Stimulated activated CD8-positive, alpha-beta memory T cell treated with anti-CD3 and anti-CD28 coated beads, Interleukin-7, amount 100 ng/mL, for 48 hours (primary cell): ENCODE data around the gene SRGAP3.

ENCODE experiments used
- DNase-seq, 2 donors: peaks; one replicate each; pipeline ENCODE4 v3.0.0-alpha.2; 2020; ENCODE audit warnings: low read depth in 1 of 2; ENCODE audit errors: extremely low read depth in 1 of 2

The SRGAP3 gene

GRCh38 chr3:9030034-9030433 lies 219.4 kb downstream of the SRGAP3 start:
- no peak for DNase-seq

DNA sequence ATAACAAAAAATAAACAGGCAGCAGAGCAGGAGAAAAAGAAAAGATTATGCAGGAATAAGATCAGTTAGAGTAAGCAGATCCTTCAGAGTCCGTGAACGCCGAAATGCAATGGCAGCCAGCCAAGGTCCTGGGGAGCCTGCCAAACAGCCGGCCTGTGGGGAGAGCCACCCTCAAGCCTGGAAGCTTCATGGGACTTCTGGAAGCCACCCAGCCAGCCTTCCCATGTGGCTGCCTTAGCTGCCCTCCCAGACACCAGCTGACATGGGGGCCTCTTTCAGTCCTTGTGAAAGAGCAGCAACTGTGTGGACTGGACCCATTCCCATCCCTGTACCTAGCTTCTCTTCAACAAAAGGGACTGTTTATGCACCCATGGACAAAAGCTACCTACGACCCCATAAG lies 221.3 kb downstream of the SRGAP3 start:
- DNase-seq, result no peak

GRCh38 chr3:9026320-9027045 lies 223.0 kb downstream of the SRGAP3 start:
- no peak for DNase-seq

DNA sequence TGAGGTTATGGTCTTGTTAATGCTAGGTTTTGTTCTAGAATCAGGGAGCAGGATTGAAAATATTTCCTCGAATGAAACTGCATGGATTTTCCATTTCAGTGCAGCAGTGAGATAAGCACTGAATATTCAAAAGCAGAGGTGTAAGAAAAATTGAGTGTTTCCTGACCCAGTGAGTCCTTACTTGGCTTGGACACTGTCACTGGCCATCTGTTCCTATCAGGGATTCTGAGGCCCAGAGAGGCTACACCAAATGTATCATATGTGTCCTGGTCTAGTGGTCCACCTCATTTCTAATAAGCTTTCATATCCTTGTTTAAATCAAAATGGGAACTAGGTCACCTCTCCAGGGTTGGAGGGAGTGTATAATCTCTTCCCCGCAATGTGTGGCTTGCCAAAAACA lies 225.1 kb downstream of the SRGAP3 start:
- DNase-seq, result no peak

GRCh38 chr3:9023226-9023590 lies 226.2 kb downstream of the SRGAP3 start:
- no peak for DNase-seq

- no peak for DNase-seq
These were observed 226.9 kb downstream of the SRGAP3 start for GRCh38 chr3:9022305-9023225.

GRCh38 chr3:9021271-9022009 lies 228.0 kb downstream of the SRGAP3 start:
- no peak for DNase-seq

DNA sequence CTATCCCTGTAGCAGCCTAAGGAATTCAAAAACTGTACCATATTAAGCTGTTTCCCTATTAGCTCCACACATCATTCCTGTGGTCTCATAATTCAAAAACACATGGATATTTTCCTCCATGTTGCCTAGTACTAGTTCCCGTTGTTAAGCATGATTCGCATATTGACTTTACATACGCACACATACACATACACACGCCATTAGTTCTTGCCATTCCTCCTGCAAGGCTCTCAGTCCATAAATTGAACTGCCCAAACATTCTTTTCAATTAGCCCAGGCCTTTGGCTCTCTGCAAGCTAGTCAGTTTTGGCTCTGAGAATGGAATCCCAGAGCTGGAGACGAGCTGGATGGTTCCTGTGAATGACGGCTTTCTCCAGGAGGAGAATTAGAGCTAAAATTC lies 229.0 kb downstream of the SRGAP3 start:
- DNase-seq, result no peak

DNA sequence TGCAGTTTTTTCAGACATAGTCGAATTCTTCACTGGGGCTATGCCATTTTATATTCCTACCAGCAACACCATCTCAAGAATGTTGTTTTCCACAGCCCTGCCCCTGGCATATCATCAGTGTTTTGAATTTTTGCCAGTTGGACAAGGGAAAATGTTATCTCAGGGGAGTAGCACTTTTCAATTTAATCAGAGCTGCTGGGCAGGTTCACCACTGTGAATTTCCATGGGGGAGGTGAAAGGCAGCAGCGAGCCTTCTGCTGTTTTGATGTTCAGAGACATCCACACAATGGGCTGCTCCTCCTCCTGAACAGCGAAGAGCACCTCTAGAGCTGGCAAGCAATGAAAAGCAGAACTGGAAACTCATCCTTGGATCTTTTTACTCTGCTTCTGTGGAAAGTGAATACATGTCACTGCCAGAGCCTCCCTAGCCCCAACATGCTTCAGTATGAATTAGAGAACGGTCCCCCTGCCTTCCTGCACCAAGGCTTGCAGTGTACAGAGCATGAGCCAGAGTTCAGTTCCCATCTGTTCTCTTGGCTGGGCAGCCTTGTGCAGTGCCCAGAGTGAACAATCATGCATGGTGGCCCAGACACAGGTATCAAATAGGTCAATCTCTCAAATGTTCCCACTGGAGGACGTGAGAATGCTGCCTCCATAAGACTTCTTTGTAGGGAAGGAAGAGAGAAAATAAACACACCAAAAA lies 230.0 kb downstream of the SRGAP3 start:
- DNase-seq, result no peak

- DNase-seq, result no peak
These were observed 234.2 kb downstream of the SRGAP3 start for GRCh38 chr3:9015250-9015649.

DNA sequence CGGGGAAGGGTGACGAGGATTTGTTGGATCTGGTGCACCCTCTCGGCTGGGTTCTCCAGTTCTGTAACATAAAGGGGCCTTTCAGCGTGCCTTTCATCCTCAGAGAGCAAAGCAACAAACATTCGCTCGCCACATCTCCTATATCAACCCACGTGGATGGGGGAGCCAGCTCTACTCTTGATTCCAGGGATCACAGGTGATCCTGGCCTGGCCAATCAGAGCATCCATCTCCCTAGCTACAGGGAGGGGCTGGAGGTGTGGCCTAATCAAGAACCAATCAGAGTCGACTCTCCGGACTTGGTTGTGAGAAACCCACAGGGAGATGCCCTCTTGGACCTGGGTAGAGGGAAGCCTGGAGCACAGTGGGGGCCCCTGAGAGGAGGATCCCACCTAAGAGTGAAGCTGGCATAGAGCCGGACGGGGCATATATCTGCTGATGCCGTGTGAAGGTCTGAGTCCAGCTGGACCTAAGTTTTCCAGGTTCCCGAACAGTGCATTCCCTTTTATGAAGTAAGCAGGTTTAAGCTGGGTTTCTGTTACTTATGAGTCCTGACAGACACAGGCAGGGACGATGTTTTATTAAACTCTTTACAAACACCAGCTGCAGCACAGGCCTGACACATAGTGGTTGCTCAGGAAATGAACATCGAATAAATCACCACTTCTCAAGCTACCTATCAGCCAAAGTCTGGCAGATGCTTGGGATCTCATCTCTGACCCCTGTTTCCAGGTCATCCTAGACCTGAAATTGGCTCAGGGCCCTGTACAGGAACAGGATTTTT lies 235.5 kb downstream of the SRGAP3 start:
- no peak for DNase-seq

GRCh38 chr3:9012521-9012920 lies 236.9 kb downstream of the SRGAP3 start:
- DNase-seq, result no peak

DNA sequence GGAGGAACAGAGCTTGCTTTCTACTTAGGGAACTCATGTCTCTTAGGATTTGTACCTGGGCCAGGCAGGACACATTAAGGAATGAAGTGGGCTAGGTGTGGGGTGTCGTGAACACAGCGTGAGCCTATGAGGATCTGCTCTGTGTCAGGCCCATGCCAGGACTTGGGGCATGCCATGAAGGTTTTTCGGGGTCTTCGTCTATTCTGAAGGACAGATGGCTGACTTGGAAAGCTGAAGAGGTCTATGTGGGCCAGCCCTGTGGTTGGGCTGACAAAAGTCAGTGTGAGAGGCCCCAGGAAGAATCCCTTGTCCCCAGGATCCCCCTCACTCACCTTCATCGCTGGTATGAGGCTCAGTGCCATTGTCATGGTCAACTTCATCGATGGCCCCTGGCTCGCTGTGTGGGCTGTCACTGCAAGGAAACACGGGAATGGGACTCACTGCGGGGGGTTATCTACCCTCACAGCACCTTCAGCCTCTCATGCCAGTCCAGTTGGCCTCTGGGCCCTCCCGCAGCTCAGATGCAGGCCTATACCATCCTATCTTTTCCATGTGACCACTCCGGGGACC lies 239.4 kb downstream of the SRGAP3 start:
- DNase-seq, result no peak

GRCh38 chr3:9008550-9009255 lies 240.7 kb downstream of the SRGAP3 start:
- no peak for DNase-seq

GRCh38 chr3:9007928-9008327 lies 241.5 kb downstream of the SRGAP3 start:
- no peak for DNase-seq

DNA sequence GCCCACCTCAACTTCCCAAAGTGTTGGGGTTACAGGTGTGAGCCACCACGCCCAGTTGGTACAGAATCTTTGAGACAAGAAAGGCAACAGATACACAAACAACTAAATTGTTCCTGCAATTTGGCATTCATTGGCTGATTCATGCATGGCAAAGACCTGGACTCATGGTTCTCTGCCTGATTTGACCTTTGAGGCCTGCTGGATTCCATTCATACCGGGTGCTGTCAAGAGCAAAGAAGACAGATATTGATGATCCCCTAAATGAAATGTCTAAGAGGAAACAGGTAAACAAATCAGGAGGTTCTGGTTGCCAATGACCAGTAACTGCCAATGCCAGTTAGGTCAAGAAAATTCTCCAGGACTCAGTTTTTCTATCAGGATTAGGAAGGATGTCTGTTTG lies 242.2 kb downstream of the SRGAP3 start:
- DNase-seq, result no peak

- no peak for DNase-seq
These were observed 249.4 kb downstream of the SRGAP3 start for GRCh38 chr3:9000041-9000440.

- DNase-seq, result no peak
These were observed 252.3 kb downstream of the SRGAP3 start for GRCh38 chr3:8997151-8997550.

- DNase-seq, result no peak
These were observed 252.7 kb downstream of the SRGAP3 start for GRCh38 chr3:8996681-8997121.
